Measurements from ENCODE around the gene LMTK3.
"Not testable (repeated sequence)": the region's sequence is repeated elsewhere in the genome, so short reads cannot be mapped to it uniquely, and the experiment has no call there.

The LMTK3 gene

GRCh38 chr19:48489608-48490216 is 21.9 kb downstream of the LMTK3 start:
- in situ Hi-C loops (cut with HindIII; ENCODE audit: low sequenced_read_pairs) = no loop called here

GRCh38 chr19:48488478-48488877 is 23.2 kb downstream of the LMTK3 start:
- in situ Hi-C loops (cut with HindIII; ENCODE audit: low sequenced_read_pairs) = not testable (repeated sequence)

DNA sequence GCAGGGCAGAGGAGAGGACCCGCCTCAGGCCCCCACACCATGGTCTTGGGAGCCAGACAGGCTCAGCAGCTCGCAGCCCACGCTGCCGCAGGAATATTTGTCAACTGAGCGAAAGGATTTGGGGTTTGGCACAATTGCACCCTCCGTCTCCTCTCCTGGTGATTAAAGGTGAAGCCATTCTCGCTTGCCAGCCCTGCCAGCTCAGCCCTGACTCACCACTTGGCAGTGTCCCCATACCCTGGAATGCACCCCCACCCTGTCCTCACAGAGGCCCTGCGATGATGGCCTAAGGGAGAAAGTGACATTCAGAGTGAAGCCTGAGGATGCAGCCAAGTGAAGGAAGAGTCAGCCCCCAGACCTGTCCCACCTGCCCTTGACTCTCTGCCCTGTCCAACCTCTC is 23.7 kb downstream of the LMTK3 start:
- in situ Hi-C loops (cut with HindIII; ENCODE audit: low sequenced_read_pairs) = no loop called here

DNA sequence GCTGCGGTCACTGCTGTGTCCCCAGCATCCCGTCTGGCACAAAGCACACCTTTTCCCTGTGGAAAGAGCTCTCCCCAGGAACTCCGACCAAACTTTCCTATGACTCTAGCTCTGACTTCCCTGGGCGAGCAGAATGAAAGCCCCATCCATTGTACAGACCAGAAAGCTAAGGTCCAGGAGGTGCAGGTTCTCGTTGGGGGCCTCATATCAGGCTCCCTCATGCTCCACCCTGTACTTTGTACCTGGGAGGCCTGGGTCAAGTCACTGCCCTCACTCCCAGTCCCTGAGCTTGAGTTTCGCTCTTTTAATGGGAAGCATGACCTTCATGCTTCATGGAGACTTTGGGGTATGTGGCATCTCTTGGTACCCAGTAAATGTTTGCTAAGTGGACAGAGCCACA is 24.1 kb downstream of the LMTK3 start:
- in situ Hi-C loops (cut with HindIII; ENCODE audit: low sequenced_read_pairs) = no loop called here

GRCh38 chr19:48486706-48487105 is 24.9 kb downstream of the LMTK3 start:
- in situ Hi-C loops (cut with HindIII; ENCODE audit: low sequenced_read_pairs) = not testable (repeated sequence)

- in situ Hi-C loops (cut with HindIII; ENCODE audit: low sequenced_read_pairs) = no loop called here
Measured at GRCh38 chr19:48484931-48485612, 26.6 kb downstream of the LMTK3 start.

DNA sequence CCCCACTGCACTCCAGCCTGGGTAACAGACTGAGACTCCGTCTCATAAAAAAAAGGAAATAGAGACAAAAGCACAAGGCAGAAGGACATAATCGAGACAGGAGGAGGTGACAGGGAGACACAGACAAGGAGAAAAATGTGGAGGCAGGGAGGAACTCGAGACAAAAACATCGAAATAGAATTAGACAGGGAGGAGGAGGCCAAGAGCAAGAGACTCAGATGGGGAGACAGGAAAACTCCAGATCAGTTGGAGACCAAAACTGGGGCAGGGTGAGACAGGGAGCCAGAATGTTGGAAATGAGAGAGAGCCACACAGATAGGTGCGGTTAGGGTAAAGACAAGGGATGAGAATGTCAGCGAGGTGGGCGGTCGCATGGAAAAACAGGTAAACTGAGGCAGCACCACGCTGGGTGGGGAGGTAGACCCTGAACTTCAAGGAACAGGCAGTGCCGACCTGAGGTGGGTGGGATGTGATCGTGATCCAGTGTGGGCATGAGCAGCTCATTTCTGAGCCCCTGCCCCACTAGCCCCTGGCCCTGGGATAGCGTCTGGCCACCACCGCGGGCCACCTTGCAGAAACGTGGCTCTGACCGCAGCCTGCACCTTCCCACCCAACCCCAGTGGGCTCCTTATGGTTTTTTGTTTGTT is 27.3 kb downstream of the LMTK3 start:
- in situ Hi-C loops (cut with HindIII; ENCODE audit: low sequenced_read_pairs) = no loop called here

DNA sequence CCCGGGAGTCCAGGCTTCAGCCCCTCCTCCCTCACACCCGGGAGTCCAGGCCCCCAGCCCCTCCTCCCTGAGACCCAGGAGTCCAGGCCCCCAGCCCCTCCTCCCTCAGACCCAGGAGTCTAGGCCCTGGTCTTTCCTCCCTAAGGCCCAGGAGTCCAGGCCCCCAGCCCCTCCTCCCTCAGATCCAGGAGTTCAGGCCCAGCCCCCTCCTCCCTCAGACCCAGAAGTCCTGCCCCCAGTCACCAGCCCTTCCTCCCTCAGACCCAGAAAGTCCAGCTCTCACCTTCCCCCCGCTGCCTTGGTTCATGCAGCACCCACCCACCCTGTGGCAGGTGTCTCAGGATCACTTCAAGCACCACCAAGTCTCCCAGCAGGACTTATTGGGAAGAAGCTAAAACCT is 28.3 kb downstream of the LMTK3 start:
- in situ Hi-C loops (cut with HindIII; ENCODE audit: low sequenced_read_pairs) = no loop called here

DNA sequence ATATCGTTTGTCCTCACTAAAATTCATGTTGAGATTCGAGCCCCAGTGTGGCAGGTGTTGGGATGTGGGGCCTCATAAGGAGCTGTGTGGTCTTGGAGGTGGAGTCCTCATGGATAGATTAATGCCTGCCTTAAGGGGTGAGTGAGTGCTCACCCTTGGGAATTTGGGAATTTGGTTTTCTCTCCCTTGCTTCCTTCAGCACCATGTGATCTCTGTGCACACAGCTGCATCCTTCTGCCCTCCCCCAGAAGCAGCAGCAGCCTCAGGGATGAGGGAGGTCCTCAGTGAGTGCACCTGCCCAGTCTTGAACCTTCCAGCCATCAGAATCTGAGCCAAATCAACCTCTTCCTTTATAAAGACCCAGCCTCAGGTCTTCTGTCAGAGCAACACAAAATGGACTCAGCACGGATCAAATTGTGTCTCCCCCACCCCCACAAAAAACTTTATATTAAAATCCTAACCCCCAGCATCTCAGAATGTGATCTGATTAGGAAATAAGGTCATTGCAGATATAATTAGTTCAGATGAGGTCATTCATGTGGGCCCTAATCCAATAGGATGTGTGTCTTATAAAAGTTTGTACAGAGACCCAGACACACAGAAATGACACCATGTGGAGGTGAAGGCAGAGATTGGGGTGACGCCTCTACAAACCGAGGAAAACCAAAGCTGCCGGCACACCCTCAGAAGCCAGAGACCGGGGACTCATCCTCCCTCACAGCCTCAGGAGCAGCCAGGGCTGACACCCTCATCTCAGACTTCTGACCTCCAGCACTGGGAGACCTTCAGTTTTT is 29.6 kb downstream of the LMTK3 start:
- in situ Hi-C loops (cut with HindIII; ENCODE audit: low sequenced_read_pairs) = no loop called here

GRCh38 chr19:48480558-48481500 is 30.8 kb downstream of the LMTK3 start:
- in situ Hi-C loops (cut with HindIII; ENCODE audit: low sequenced_read_pairs) = no loop called here

DNA sequence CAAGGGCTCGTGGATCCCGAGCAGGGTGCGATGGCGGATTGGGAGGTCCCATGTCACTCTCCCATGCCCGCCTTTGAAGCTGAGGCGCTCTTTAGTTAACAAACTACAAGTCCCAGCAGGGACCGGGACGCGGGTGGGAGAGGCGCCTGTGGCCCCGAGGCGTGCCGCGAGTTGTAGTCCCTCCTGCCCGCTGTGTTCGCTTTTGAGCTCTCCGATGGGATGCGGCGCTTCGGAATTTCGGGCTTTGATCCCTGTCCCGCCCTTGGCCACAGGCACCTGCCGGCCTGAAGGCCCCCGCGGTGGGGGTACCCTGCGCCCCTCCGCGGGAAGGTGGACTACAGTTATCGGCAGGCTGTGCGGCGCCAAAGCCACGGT is 31.5 kb downstream of the LMTK3 start:
- in situ Hi-C loops (cut with HindIII; ENCODE audit: low sequenced_read_pairs) = no loop called here

DNA sequence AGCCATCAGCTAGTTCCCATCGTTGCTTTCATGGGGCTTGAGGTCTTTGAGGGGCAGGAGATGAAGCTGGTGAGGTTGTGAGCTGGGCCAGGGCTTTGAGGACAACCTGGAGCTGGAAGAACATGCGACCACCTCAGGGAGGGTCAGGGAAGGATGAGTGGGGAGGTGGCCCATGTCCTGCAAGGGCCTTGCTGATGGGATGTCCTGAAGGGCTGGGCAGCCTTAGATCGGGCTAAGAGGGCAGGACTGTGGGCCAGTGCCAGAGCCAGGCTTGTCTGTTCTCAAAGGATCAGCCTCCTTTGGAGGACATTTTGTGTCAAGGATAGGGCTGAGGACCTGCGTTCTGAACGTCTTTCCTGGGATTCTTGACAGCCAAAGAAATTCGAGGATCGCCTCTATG is 31.9 kb downstream of the LMTK3 start:
- in situ Hi-C loops (cut with HindIII; ENCODE audit: low sequenced_read_pairs) = no loop called here

DNA sequence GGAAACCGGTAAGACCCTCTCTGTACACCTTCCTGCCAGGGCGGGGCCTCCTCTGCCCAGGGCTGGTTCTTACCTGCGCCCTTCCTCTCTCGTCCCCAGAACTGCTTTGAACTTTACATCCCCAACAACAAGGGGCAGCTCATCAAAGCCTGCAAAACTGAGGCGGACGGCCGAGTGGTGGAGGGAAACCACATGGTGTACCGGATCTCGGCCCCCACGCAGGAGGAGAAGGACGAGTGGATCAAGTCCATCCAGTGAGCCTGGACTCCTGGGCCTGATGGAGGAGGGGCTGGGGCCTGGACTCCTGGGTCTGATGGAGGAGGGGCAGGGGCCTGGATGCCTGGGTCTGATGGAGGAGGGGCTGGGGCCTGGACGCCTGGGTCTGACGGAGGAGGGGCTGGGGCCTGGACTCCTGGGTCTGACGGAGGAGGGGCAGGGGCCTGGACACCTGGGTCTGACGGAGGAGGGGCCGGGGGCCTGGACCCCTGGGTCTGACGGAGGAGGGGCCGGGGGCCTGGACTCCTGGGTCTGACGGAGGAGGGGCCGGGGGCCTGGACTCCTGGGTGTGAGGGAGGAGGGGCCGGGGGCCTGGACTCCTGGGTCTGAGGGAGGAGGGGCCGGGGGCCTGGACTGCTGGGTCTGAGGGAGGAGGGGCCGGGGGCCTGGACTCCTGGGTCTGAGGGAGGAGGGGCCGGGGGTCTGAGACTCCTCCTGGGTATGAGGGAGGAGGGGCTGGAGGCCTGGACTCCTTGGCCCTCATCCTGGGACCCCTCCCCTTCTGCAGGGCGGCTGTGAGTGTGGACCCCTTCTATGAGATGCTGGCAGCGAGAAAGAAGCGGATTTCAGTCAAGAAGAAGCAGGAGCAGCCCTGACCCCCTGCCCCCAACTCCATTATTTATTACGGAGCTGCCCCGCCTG is 33.0 kb downstream of the LMTK3 start:
- in situ Hi-C loops (cut with HindIII; ENCODE audit: low sequenced_read_pairs) = no loop called here

DNA sequence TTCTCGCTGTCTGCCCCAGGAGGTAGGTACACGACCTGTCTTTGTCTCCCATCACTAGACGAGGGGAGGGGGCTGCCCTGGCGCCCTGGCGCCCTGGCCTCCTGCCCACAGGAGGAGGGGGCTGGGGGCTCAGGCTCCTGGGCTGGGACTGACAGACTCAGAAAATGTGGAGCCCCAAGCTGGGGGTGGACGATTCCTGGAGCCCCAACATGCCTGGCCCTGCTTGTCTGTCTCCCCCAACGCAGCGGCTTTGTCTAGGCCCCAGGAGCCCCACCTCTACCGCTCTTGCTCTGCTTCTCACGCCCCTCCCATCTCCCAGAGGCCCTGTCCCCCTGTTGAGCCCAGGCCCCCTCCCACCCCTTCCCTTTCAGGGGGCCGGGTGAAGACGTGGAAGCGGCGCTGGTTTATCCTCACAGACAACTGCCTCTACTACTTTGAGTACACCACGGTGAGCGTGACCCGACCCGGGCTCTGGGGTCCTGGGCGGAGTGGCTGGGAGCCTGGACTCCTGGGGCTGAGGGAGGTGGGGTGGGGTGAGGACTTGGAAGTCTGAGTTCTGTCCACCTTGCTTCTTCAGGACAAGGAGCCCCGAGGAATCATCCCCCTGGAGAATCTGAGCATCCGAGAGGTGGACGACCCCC is 33.8 kb downstream of the LMTK3 start:
- in situ Hi-C loops (cut with HindIII; ENCODE audit: low sequenced_read_pairs) = no loop called here

DNA sequence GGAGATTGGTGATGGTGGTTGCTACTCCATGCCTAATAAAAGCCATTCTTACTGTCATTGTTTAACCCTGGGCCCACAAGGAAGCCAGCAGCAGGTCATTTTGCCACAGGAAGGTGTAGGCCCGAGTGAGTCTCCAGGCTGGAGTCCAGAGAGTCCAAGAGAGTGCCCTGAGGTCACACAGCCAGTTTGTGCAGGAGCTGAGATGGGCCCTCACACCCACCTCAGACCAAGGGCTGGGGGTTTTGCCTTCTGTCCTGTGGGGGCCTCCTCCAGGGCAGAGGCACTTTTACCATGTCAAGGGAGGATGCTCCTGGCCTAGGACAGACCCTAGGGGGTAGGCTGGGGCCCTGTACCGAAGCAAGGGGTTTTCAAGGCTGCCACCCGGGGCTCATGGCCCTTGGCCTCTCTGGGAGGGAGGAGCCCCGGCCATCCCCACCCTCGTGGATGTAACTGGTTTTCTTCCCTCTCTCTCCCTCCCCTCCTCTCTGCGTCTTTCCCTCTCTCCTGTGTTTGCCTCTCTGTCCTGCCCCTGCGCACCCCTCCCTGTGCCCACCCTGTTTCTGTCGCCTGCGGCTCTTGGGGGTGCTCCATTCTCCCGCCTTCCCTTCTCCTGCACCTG is 34.5 kb downstream of the LMTK3 start:
- in situ Hi-C loops (cut with HindIII; ENCODE audit: low sequenced_read_pairs) = no loop called here

- in situ Hi-C loops (cut with HindIII; ENCODE audit: low sequenced_read_pairs) = no loop called here
Measured at GRCh38 chr19:48476176-48476575, 35.5 kb downstream of the LMTK3 start.

- in situ Hi-C loops (cut with HindIII; ENCODE audit: low sequenced_read_pairs) = no loop called here
Measured at GRCh38 chr19:48475369-48476068, 36.1 kb downstream of the LMTK3 start.

DNA sequence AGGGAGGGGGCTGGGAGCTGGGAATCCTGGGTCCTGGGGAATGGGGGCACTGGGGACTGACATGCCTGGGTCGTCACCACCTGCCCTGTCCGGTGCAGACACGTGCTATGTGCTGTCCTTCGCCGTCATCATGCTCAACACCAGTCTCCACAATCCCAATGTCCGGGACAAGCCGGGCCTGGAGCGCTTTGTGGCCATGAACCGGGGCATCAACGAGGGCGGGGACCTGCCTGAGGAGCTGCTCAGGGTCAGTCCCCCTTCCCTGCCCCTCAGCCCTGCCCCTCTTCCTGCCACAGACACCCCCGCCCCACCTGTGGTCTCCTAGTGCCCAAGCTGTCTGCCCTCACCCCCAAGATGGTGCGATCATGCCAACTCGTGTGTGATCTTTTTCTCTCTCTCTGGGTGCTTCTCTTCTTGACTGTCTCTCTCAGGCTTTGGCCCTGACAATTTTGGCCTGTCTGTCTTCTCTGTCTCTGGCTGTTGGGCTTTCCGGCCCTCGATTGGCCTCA is 37.5 kb downstream of the LMTK3 start:
- in situ Hi-C loops (cut with HindIII; ENCODE audit: low sequenced_read_pairs) = no loop called here
